MG63 (cell line): ENCODE results near the gene PERM1. TPM values are rescaled to one million over a fixed set of nuclear protein-coding genes. Genes with fewer than 3 reads are reported as not detected.
"Not testable (repeated sequence)": the region's sequence is repeated elsewhere in the genome, so short reads cannot be mapped to it uniquely, and the experiment has no call there.

Experiments used
- DNase-seq: peaks from one replicate; pipeline ENCODE4 v3.0.0-alpha.2; 2020
- H3K27me3 ChIP-seq: fragments of 250-450 bp; sonication (Bioruptor Pico); 2 replicates; pipeline ENCODE4 v1.5.1; 2020; ENCODE audit warnings: mild to moderate bottlenecking, moderate library complexity
- H3K36me3 ChIP-seq: fragments of 250-450 bp; sonication (Bioruptor Pico); 2 replicates; pipeline ENCODE4 v1.5.1; 2020; ENCODE audit warnings: mild to moderate bottlenecking, moderate library complexity
- H3K4me3 ChIP-seq: fragments of 250-450 bp; sonication (Bioruptor Pico); 2 replicates; pipeline ENCODE4 v1.5.1; 2020; ENCODE audit warnings: mild to moderate bottlenecking, moderate library complexity
- H3K9me3 ChIP-seq: fragments of 250-450 bp; sonication (Bioruptor Pico); 2 replicates; pipeline ENCODE4 v1.5.1; 2020; ENCODE audit warnings: mild to moderate bottlenecking, moderate library complexity
- total RNA-seq: library from RNA; depleted of rRNA; stranded (reverse); fragments of >200 nt; shearing (Covaris generic); gene quantifications from 2 replicates; pipeline ENCODE4 v1.2.3, GENCODE V29; 2014; ENCODE audit warnings: low replicate concordance

Gene PERM1
- total RNA-seq, 1 experiment from 2014 or later = 0.13 TPM

- Histone ChIP-seq H3K4me3 (no peak overlapping the region), H3K36me3 (peaks cover 64% of the 10 kb centered on the region), H3K9me3 (no peaks in the 10 kb centered on the region), H3K27me3 (no peaks in the 10 kb centered on the region)
- no peak for DNase-seq
Observed at GRCh38 chr1:951364-951763, 30.5 kb downstream of the PERM1 start.

GRCh38 chr1:950881-951280 lies 31.0 kb downstream of the PERM1 start:
- DNase-seq = no peak
- no peaks in the 10 kb centered on the region for H3K27me3 ChIP-seq
- peaks cover 61% of the 10 kb centered on the region for H3K36me3 ChIP-seq
- H3K9me3 ChIP-seq = no peaks in the 10 kb centered on the region
- no peak overlapping the region for H3K4me3 ChIP-seq

GRCh38 chr1:950268-950667 lies 31.6 kb downstream of the PERM1 start:
- H3K36me3 ChIP-seq = peaks cover 58% of the 10 kb centered on the region
- no peak for DNase-seq
- no peaks in the 10 kb centered on the region for H3K27me3 ChIP-seq
- H3K4me3 ChIP-seq = no peak overlapping the region
- H3K9me3 ChIP-seq = no peaks in the 10 kb centered on the region

- DNase-seq = no peak
- Histone ChIP-seq H3K27me3 (no peaks in the 10 kb centered on the region), H3K9me3 (no peaks in the 10 kb centered on the region), H3K36me3 (peaks cover 59% of the 10 kb centered on the region), H3K4me3 (no peak overlapping the region)
Observed at GRCh38 chr1:947958-948357, 33.9 kb downstream of the PERM1 start.

- H3K9me3 ChIP-seq, H3K27me3 ChIP-seq, H3K4me3 ChIP-seq, DNase-seq: not testable (repeated sequence)
- peaks cover 53% of the 10 kb centered on the region for H3K36me3 ChIP-seq
Observed at GRCh38 chr1:946811-947210, 35.1 kb downstream of the PERM1 start.

- no peak for DNase-seq
- H3K27me3 ChIP-seq = no peaks in the 10 kb centered on the region
- no peaks in the 10 kb centered on the region for H3K9me3 ChIP-seq
- no peak overlapping the region for H3K4me3 ChIP-seq
- peaks cover 46% of the 10 kb centered on the region for H3K36me3 ChIP-seq
Observed at GRCh38 chr1:945688-946556, 36.0 kb downstream of the PERM1 start.

- Histone ChIP-seq H3K9me3 (no peaks in the 10 kb centered on the region), H3K36me3 (peaks cover 35% of the 10 kb centered on the region), H3K4me3 (no peak overlapping the region), H3K27me3 (no peaks in the 10 kb centered on the region)
- no peak for DNase-seq
Observed at GRCh38 chr1:944341-945325, 37.3 kb downstream of the PERM1 start.

GRCh38 chr1:943545-944340 lies 38.1 kb downstream of the PERM1 start:
- no peak overlapping the region for H3K4me3 ChIP-seq

GRCh38 chr1:942864-943533 lies 38.9 kb downstream of the PERM1 start:
- Histone ChIP-seq H3K9me3 (no peaks in the 10 kb centered on the region), H3K27me3 (no peaks in the 10 kb centered on the region), H3K4me3 (no peak overlapping the region), H3K36me3 (peaks cover 30% of the 10 kb centered on the region)
- no peak for DNase-seq

More at GRCh38 chr1:943545-944340, 38.1 kb downstream of the PERM1 start:
- no peak for DNase-seq
- no peaks in the 10 kb centered on the region for H3K27me3 ChIP-seq
- H3K9me3 ChIP-seq = no peaks in the 10 kb centered on the region
- peaks cover 31% of the 10 kb centered on the region for H3K36me3 ChIP-seq

GRCh38 chr1:942411-942821 lies 39.5 kb downstream of the PERM1 start:
- peaks cover 25% of the 10 kb centered on the region for H3K36me3 ChIP-seq
- H3K4me3 ChIP-seq = peak overlapping the region; percentile 35
- no peaks in the 10 kb centered on the region for H3K27me3 ChIP-seq
- no peaks in the 10 kb centered on the region for H3K9me3 ChIP-seq
- no peak for DNase-seq

- H3K9me3 ChIP-seq = no peaks in the 10 kb centered on the region
- H3K4me3 ChIP-seq = peak overlapping the region; percentile 35
- peaks cover 22% of the 10 kb centered on the region for H3K36me3 ChIP-seq
- no peaks in the 10 kb centered on the region for H3K27me3 ChIP-seq
- DNase-seq = peak; percentile 96
Observed at GRCh38 chr1:941588-942383, 40.1 kb downstream of the PERM1 start.

- Histone ChIP-seq H3K27me3 (no peaks in the 10 kb centered on the region), H3K4me3 (peak overlapping the region; percentile 20), H3K9me3 (no peaks in the 10 kb centered on the region), H3K36me3 (peaks cover 18% of the 10 kb centered on the region)
- DNase-seq = no peak
Observed at GRCh38 chr1:941015-941587, 40.8 kb downstream of the PERM1 start.

- Histone ChIP-seq H3K4me3 (0 out of 2 replicates have a peak overlapping the region, but pooled peaks have one; percentile 7), H3K36me3 (peaks cover 15% of the 10 kb centered on the region), H3K9me3 (no peaks in the 10 kb centered on the region), H3K27me3 (no peaks in the 10 kb centered on the region)
- peak; percentile 88 for DNase-seq
Observed at GRCh38 chr1:940107-941014, 41.5 kb downstream of the PERM1 start.

GRCh38 chr1:939511-940106 lies 42.3 kb downstream of the PERM1 start:
- DNase-seq = no peak
- no peaks in the 10 kb centered on the region for H3K9me3 ChIP-seq
- no peak overlapping the region for H3K4me3 ChIP-seq
- H3K27me3 ChIP-seq = no peaks in the 10 kb centered on the region
- peaks cover 7% of the 10 kb centered on the region for H3K36me3 ChIP-seq
